SKM-1 (cell line): Measurements from ENCODE around the gene WDR43.
"Not testable (repeated sequence)": the region's sequence is repeated elsewhere in the genome, so short reads cannot be mapped to it uniquely, and the experiment has no call there.

Experiments
- DNase-seq: peaks from one replicate; lab custom pipeline; 2025; ENCODE audit not compliant: unreplicated experiment; lab: John Stamatoyannopoulos, UW

The WDR43 gene

DNA sequence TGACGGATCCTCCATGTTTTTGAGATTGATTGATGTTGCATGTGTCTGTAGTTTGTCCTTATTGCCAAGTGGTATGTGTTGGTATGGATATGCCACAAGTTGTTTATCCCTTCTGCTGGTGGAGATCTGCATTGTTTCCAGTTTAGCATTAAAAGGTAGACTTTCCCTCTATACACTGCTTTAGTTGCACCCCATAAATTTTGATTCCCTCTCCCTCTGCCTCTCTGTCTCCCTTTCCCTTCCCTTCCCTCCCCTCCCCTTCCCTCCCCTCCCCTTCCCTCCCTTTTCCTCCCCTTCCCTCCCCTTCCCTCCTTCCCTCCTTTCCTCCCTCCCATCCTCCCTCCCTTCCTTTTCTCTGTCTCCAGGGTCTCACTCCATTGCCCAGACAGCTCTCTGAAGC, 68.0 kb downstream of the WDR43 start:
- no peak for DNase-seq

DNA sequence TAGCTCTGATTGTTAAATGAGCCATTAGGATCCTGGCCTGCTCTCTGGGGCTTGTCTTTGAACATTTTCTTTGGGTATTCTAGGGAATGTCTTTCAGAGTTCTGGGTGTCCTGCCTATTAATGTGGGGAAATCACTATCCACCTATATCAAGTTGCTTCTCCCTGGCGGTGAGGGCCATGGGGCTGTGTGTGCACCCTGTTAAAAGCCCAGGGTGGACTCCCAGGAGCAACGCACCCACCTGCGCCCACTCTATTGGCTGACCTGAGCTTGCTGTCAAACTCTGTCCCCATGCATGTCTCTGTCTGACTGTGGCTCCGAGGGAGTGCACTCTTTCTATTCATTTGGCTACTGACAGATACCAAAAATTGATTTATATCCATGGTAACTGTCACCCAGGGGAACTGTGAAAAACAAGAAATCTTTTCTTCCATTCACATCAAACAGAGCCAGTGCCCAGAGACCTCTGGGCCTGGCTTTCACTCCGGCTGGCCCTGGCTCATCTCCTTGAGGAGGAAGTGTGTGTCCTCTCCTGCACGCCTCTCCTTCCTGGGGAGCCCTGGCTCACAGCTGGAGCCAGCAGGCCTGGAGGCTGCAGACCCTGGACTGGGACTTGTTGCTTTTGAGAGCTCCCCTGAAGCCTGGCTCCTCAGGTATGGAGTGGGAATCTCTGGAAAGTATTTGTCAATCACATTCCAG, 76.1 kb downstream of the WDR43 start:
- no peak for DNase-seq

DNA sequence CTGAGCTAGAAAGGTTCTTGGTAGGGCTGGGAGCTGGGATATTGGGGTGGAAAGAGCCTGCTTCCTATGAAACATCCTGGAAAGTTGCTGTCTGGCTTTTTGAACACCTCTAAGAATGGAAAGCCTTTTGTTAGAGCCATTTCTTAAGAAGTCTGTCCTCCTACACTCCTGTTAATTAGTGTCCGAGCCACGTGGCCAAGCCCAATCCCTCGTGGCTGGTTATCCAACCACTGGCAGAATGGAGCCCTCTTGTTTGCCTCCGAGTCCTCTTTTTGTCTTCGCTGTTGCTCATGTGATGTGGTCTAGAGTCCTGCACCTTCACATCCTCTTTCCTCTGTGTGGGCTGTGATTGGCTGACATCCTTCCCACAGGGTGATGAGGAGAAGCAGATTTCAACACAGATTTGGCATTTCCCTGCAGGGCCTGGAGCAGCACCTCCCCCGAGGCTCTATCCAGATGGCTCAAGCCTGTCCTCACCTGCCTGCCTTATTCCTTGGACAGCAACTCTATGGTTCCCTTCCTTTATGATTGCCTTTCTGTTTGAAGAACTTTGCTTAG, 78.4 kb downstream of the WDR43 start:
- no peak for DNase-seq

DNA sequence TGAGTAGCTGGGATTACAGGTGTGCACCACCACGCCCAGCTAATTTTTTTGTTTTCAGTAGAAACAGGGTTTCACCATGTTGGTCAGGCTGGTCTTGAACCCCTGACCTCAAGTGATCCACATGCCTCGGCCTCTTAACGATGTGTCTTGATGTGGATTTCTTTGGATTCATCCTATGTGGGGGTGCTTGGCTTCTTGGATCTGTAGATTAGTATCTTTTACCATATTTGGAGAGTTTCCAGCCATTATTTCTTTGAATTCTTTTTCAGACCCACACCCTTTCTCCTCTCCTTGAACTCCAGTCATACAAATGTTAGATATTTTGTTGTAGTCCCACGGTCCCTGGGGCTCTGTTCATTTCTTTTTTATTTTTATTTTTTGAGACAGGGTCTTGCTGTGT, 79.8 kb downstream of the WDR43 start:
- no peak for DNase-seq

DNA sequence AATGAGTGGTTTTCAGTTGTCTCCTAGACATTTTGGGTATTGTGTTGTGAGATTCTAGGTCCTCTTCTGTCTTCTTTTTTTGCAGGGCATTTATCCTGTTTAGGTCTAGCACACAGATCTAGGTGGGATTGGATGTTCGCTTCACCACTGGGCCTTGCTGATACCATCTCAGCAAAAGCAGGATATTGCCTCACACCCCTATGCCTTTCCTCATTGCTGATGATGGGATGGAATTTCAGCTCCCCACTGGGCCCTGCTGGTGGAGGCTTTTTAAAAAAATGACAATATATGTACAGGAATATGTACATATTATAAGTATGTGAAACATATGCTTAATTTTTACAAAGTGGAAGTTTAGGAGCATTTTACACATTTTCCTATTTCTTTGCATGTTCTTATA, 81.2 kb downstream of the WDR43 start:
- DNase-seq: no peak

DNA sequence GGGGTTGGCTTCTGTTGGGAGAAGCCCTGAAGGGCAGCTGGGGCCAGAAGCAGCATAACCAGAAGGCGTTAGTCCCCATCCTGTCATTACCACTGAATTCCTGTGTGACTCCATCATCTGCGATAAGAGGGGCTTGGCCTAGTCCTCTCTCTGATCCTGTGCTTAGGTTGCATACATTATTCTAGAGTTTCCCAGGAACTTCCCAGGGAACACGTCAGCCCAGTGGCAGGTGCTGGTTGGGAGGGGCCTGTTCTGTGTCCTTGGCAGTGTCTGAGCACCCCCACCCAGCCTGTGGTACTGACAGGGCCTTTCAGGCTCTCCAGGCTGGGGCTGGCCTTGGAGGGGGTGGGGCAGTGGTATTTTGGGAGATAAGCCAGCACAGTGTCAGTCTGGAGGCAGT, 82.1 kb downstream of the WDR43 start:
- DNase-seq: no peak

DNA sequence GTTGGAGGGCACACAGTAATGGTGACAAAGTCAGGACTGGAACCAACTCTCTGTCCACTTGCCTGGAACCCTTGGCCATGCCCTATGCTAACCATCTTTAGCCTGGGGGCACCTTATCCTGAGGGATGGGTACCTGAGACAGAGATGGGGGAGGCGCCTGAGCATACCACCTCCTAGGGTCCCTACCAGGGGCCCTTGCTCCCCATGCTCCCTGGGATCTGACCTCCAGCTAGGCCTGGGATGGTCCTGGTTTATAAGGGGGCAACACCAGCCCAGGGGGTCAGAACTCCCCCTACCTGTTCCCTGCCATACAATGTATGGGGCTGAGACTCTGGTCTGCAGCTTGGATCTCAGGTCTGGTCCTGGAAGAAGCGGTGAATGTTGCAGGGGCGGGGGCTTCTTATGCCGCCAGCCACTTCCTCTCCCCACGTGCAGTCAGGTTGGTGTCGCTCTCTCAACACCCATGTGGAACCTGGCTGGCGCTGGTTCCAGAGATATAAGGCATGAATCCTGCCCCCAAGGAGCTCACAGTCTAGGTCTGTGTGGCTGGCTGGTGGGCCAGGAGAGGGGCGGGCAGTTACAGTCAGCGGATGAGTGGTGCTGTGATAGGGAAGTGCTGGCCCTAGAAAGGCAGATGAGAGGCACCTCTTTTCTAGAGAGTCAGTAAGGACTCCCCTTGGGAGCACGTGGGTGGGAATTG, 82.9 kb downstream of the WDR43 start:
- no peak for DNase-seq

DNA sequence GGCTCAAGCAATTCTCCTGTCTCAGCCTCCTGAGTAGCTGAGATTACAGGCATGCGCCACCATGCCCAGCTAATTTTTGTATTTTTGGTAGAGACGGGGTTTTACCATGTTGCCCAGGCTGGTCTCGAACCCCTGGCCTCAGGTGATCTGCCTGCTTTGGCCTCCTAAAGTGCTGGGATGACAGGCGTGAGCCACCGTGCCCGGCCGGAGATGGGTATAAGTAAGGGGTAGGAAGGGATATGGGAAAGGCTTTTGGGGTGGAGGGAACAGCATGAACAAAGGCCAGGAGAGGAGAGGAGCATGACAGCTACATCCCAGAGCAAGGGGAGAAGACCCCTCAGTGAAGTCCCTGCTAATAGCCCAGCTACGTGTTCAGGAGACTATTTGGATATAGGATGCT, 83.5 kb downstream of the WDR43 start:
- DNase-seq: not testable (repeated sequence)

DNA sequence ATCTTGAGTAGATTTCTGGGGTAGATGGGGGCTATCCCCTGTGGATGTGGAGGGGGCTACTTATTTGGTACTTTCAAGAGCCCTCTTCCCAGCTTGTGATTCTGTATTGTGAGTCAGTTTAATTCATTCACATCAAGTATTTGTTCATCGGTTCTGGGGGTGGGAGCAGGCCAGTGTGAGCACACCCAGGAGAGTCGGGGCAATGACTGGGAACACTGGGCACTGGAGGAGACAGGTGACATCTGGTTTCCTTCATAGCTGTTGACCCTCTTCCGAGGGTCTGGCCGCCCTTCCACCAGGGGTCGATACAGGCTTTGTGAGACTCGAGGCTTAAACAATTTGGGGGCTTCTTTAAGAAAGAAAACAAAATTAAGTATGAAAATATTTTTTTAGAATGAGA, 84.1 kb downstream of the WDR43 start:
- DNase-seq: no peak

DNA sequence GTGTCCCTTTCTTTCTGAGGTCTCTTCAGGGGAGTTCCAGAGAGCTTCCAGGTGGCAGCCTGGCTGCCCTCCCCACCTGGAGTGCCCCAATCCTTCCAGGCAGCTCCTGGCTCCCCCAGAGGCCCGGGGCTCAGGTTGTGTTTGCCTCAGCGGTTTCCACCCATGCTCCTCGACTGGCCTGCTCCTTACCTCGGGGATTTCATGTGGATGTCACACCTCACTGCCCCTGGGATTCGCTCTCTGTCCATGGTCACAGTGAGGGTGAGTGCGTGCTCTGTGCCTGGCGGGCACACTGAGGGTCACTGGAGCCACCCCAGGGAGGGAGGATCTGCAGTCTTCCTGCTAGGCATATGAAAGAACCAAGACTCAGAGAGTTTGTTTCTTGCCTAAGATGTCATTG, 84.6 kb downstream of the WDR43 start:
- DNase-seq: no peak

DNA sequence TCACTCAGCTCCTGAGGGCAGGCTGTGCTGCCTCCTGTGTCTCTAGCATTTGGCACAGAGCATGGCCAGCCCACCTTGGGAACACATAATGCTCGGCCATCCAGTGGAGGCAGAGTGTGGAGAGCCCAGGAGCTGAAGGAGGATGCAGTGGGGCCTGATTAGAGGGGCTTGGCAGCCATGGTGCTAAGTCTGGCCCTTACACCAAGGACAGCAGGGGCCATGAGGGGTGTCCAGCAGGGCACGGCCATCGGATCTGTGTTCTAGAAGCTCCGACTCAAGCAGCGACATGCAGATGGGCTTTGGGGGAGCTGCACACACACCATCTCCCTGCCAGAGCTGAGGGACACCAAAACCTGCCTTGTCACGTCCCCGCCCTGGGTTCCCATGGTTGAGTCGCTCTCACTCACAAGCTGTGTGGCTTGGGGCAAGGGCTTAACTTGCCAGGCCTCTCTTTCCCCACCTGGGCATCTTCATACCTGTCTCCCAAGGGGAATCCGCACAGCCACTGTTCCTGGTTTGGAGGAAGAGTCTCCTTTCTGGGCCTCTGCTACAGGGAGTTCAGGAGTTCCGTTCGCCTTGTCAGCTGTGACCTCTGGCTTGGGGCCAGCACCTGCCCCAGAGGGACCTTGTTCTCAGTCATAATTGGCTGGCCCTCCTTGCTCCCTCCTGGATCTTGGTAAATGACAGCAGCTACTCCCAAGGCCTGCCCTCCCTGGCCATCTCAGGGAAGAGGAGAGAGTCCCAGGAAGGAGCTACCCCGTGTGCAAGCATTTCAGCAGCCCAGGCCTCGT, 85.3 kb downstream of the WDR43 start:
- no peak for DNase-seq

DNA sequence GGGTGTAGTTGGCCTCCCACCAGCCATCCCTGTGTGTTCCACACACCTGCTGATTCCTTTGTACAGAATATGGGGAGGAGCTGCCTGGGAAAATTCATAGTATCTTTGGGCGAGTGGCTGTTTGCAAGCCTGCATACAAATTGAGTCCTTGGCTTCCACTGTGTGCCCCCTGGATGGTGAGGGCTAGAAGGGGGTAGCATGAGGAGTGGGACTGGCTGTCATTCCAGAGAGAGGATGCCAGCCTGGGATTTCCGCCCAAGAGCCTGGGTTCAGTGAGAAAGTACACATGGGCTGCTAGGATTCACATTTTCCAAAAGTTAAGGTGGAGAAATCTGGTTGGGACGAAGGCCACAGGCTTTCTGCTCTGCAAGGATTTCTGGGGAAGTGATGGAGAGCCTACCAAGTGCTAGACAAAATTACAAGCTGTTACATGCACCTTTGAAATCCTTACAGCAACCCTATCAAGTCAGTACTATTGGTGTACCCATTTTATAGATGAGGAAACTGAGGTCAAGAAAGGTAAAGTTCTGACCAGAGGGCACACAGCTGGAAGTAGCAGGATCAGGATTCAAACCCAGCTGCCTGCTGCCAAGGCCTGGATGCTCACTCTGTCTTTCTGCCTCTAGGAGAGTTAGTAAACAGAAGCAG, 86.0 kb downstream of the WDR43 start:
- DNase-seq: no peak

DNA sequence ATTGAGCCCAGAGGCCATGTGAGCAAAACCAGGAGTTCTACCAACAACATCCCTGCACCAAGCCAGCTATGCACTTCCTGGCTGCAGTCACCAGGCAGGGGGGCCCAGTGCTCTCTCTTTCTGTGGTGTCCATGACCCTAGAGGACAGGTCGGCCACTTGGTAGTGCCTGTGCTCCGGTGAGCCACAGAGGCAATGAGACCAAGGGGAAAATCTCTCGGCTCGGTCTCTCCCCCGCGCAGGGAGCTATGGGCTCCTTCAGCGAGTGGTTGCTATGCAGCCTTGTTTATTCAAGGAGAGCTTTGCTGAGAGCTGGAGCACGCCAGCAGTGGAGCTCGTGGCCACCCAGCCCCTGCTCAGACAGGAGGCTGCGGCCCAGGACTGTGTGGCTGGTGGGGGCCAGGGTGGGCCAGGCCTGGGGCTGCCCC, 86.6 kb downstream of the WDR43 start, which contains the start of gene TOGARAM2:
Gene TOGARAM2 (plus strand): TSS at position 283 of the 426 bp plus-strand sequence. CDS start 13,537 bp downstream, outside the sequence.
- DNase-seq: no peak

DNA sequence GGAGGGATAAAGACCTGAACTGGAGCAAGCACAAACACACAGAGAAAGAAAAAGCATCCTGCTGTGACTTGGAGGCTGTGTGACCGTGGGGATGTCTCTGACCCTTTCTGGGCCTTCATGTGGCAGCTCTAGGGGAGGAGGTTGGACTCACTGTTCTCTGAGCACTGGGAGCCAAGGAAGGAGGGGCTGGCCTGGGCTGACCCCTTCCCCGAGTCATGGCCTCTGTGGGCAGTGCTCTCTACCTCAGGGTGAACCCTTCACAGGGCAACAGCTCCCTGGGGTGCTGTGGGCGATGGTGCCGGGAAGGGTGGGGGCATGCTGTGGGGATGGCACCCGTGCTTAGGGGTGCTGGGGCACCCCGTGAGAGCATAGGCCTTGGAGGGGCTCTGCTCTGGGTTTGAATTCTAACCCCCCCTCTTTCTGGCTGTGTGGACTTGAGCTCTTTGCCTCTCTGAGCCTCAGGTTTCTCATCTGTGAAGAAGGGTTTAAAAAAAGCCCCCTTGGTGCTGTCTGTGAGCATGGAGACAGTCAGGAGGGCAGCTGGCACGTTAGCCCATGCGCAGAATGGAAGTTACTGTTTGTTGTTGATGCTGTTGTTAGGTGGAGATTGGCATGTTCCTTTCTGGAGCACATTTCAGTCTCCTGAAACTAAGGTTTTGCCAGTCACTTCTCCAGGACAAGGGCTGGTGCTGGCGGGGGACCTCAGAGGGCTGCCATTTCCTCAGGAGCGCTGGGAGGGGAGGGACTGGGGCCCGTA, 87.3 kb downstream of the WDR43 start:
- DNase-seq: no peak

DNA sequence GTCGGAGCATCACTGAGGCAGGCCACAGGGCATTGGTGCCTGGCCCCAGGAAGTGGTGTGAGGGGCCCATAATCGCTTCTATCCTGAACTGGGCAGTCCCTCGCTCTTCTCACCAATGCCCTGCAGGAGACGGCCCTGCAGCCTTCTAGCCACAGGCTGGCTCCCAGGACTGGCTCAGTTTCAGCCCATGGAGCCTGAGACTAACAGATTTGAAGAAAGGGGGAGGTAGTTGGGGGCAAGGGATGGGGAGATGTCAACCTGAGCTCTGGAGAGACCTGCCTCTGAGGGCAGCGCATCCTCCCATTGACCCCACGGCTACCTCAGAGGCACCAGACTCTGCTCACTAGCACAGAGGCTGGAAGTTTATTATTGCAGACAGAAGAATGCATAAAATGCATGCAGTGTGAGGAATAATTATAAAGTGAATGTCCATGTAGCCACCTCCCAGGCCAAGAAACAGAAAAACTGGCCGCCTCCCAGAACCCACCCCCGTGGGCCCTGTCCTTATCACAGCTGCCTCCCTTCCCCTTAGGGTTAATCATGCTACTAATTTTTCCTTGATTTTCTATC, 88.0 kb downstream of the WDR43 start:
- no peak for DNase-seq

DNA sequence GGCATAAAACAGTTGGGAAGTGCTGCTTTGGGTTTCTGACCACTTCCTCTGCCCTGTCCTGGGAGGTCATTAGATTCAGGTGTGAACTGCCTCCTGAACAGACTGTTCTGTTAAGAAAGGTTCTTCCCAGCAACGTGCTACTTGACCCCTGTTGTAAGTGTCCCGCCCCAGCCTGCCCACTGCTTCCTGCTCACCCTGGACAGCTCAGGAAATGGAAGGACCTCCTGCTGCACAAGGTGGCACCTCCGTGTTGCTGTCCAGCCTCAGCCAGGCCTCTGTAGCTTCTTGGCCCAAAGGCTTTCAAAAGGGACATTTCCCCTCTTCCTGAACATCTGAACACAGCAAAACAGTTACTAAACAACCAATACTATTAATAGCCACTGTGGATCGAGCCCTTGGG, 92.0 kb downstream of the WDR43 start:
- DNase-seq: no peak

DNA sequence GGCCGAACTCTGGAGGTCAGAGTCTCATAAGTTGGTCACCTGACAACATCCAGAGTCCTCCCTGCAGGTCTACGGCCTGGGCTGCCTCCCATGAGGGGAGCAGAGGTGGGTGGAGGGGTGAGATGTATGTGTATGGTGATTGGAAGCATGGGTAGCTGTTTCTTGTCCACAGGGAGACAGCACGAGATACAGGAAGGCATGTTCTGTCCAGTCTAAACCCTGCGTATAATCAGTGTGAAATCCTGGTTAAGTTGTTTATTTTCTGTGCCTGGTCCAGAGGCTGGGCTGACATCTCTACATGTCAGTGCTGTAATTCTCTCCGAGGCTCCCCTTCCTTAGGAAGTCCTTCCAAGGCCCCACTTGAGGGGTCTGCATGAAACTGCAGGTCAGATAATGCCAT, 95.5 kb downstream of the WDR43 start:
- DNase-seq: no peak

DNA sequence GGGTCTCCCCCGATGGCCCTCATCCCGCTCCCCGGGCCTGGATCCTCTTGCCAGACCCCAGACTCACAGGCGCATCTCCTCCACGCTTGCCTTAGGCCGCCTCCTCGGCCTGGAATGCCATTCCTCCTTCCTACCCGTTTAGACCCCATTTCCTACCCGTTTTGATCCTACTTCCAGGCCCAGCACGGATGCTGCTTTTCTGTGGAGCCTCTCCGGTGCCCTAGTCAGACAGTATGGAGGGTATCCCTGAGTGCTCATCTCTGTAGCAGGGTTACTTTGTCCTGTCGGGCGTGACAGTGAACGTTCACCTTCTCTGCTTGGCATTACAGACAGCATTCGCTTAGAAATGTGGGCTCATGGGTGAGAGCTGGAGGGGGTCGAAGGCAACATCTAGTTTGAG, 96.0 kb downstream of the WDR43 start:
- DNase-seq: no peak

DNA sequence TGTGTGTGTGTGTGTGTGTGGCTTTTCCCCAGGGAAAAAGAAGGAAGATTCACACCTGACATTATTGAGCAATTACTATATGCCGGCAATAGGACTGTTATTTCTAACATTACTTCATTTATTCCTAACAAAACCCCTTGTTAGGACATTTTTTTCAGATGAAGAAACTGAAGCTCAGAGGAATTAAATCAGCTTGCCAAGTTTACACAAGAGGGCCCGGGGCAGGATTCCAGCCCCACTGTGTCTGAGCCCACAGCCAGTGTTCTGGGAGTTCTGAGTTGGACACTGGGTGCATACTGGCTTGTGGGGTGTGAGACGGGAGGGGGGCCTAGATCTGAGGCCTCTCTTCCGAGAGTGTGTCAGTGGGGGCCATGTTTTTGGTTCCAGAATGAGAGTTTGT, 96.6 kb downstream of the WDR43 start:
- no peak for DNase-seq

DNA sequence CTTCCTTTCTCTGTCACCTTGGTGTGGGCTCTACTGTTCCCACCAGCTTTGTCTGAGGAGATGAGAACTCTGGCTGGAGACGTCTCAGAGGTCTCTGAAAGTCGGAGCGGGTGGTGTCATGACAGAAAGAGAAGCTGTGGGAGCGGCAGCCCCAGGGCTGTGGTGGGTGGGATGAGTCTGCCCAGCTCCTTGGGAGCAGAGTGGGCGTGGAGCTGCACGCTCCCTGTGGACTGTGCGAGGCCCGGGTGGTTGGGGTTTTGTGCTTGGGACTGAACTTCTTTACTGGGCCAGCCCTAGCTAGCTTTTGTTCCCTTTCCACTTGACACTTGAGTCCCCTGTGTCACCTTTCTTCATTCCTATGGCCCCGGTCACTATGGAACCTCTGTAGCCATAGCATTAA, 97.0 kb downstream of the WDR43 start:
- no peak for DNase-seq
